Smooth muscle cell (in vitro differentiated cells): ENCODE measurements around the gene THBS2. TPM values are rescaled to one million over a fixed set of nuclear protein-coding genes. Genes with fewer than 3 reads are reported as not detected.
A peak's percentile ranks its signal among the peaks of the same experiment; 100 is the strongest.

Experiments
- DNase-seq: peaks from one replicate; lab custom pipeline; 2025; ENCODE audit not compliant: unreplicated experiment; lab: John Stamatoyannopoulos, UW
- H2AFZ ChIP-seq: fragments of 200-600 bp; sonication (generic); 2 replicates; pipeline ENCODE4 v1.6.0; 2016; ENCODE audit warnings: antibody characterized with exemption, low read depth, mild to moderate bottlenecking
- H3F3A ChIP-seq: fragments of 200-600 bp; sonication (generic); 2 replicates; pipeline ENCODE4 v1.6.0; 2017; ENCODE audit warnings: antibody characterized with exemption, low read depth
- H3K27ac ChIP-seq: fragments of 200-600 bp; sonication (generic); 2 replicates; pipeline ENCODE4 v1.5.1; 2016; ENCODE audit warnings: low read depth, mild to moderate bottlenecking
- H3K27me3 ChIP-seq: fragments of 200-600 bp; sonication (generic); 2 replicates; pipeline ENCODE4 v1.6.1; 2016; ENCODE audit warnings: low read depth, mild to moderate bottlenecking
- H3K36me3 ChIP-seq: fragments of 200-600 bp; sonication (generic); 2 replicates; pipeline ENCODE4 v1.5.1; 2016; ENCODE audit warnings: low read depth
- H3K4me1 ChIP-seq: fragments of 200-600 bp; sonication (generic); 2 replicates; pipeline ENCODE4 v1.5.1; 2016; ENCODE audit warnings: low read depth
- H3K4me2 ChIP-seq: fragments of 200-600 bp; sonication (generic); 2 replicates; pipeline ENCODE4 v1.6.0; 2016; ENCODE audit warnings: mild to moderate bottlenecking
- H3K4me3 ChIP-seq: fragments of 200-600 bp; sonication (generic); 2 replicates; pipeline ENCODE4 v1.5.1; 2016; ENCODE audit warnings: mild to moderate bottlenecking
- H3K79me2 ChIP-seq: fragments of 200-600 bp; sonication (generic); 2 replicates; pipeline ENCODE4 v1.6.0; 2016; ENCODE audit warnings: low read depth, mild to moderate bottlenecking
- H3K9ac ChIP-seq: fragments of 200-600 bp; sonication (generic); 2 replicates; pipeline ENCODE4 v1.6.0; 2016; ENCODE audit warnings: low read depth
- H3K9me3 ChIP-seq: fragments of 200-600 bp; sonication (generic); replicated peaks from 2 replicates; pipeline ENCODE4 v1.5.1; 2016; ENCODE audit warnings: low read depth
- H4K20me1 ChIP-seq: fragments of 200-600 bp; sonication (generic); 2 replicates; pipeline ENCODE4 v1.6.0; 2016; ENCODE audit warnings: low read depth
- CTCF ChIP-seq: fragments of 200-600 bp; sonication (generic); IDR thresholded peaks from 2 replicates; pipeline ENCODE4 v1.5.1; 2017; ENCODE audit warnings: borderline replicate concordance, mild to moderate bottlenecking, antibody characterized with exemption; ENCODE audit not compliant: insufficient read depth, poor library complexity, severe bottlenecking
- WGBS: methylation state at CpG from one replicate; pipeline ENCODE4 v1.1.7; 2016; ENCODE audit warnings: low lambda C conversion rate; 5-methylcytosine and 5-hydroxymethylcytosine counted together
- polyA plus RNA-seq: library from polyadenylated mRNA; unstranded; fragments of >200 nt; fragmentation: Nextera tagmentation; extraction: Ambion mirVana; gene quantifications from 2 replicates; pipeline ENCODE4 v1.2.1, GENCODE V29; 2016
- total RNA-seq: library from RNA; depleted of rRNA; stranded (reverse); fragments of >200 nt; gene quantifications from 2 replicates; pipeline ENCODE4 v1.2.3, GENCODE V29; 2014

Gene THBS2
- total and polyA plus RNA-seq, 2 experiments from 2014 or later, result 10.1 to 13.9 TPM

GRCh38 chr6:169170583-169170955 is 83.1 kb downstream of the THBS2 start:
- 90% methylated on average over 11 of the region's 11 CpGs for WGBS
- H3K36me3 ChIP-seq, result no peaks in the 10 kb centered on the region
- TF ChIP-seq CTCF, result no peak
- DNase-seq, result no peak
- H3K27ac ChIP-seq, result no peak overlapping the region
- H3K4me3 ChIP-seq, result no peak overlapping the region
- no peaks in the 10 kb centered on the region for H3K27me3 ChIP-seq
- no peak overlapping the region for H2AFZ ChIP-seq
- no peaks in the 10 kb centered on the region for H3K9me3 ChIP-seq
- H3K4me1 ChIP-seq, result peaks cover 3% of the 10 kb centered on the region
- no peak overlapping the region for H3K4me2 ChIP-seq
- no peak overlapping the region for H3K9ac ChIP-seq
- peaks cover 3% of the 10 kb centered on the region for H3F3A ChIP-seq
- no peaks in the 10 kb centered on the region for H4K20me1 ChIP-seq
- no peaks in the 10 kb centered on the region for H3K79me2 ChIP-seq

GRCh38 chr6:169169941-169170582 is 83.6 kb downstream of the THBS2 start:
- Histone ChIP-seq H3K4me2 (no peak overlapping the region), H3K79me2 (no peaks in the 10 kb centered on the region), H4K20me1 (no peaks in the 10 kb centered on the region), H3K9ac (no peak overlapping the region), H2AFZ (no peak overlapping the region), H3K27ac (no peak overlapping the region), H3K36me3 (no peaks in the 10 kb centered on the region), H3K27me3 (no peaks in the 10 kb centered on the region), H3F3A (peaks cover 3% of the 10 kb centered on the region), H3K4me1 (peaks cover 3% of the 10 kb centered on the region), H3K9me3 (no peaks in the 10 kb centered on the region), H3K4me3 (no peak overlapping the region)
- DNase-seq, result no peak
- WGBS, result 91% methylated on average over 15 of the region's 16 CpGs
- TF ChIP-seq CTCF, result no peak

GRCh38 chr6:169169375-169169774 is 84.3 kb downstream of the THBS2 start:
- Histone ChIP-seq H3K79me2 (no peaks in the 10 kb centered on the region), H3K9ac (no peak overlapping the region), H3K36me3 (no peaks in the 10 kb centered on the region), H3K27me3 (no peaks in the 10 kb centered on the region), H4K20me1 (no peaks in the 10 kb centered on the region), H2AFZ (no peak overlapping the region), H3K9me3 (no peaks in the 10 kb centered on the region), H3K4me1 (peaks cover 3% of the 10 kb centered on the region), H3F3A (peaks cover 3% of the 10 kb centered on the region), H3K27ac (peak overlapping the region; percentile 98), H3K4me3 (no peak overlapping the region), H3K4me2 (no peak overlapping the region)
- DNase-seq, result no peak
- WGBS, result 94% methylated on average over 15 of the region's 17 CpGs
- TF ChIP-seq CTCF, result no peak

GRCh38 chr6:169168706-169169105 is 84.9 kb downstream of the THBS2 start:
- H2AFZ ChIP-seq, result peak overlapping the region; percentile 65
- no peak for TF ChIP-seq CTCF
- no peaks in the 10 kb centered on the region for H3K79me2 ChIP-seq
- peak overlapping the region; percentile 74 for H3K9ac ChIP-seq
- H3K9me3 ChIP-seq, result no peaks in the 10 kb centered on the region
- peak overlapping the region; percentile 98 for H3K27ac ChIP-seq
- peak overlapping the region; percentile 57 for H3K4me2 ChIP-seq
- no peaks in the 10 kb centered on the region for H3K27me3 ChIP-seq
- peaks cover 3% of the 10 kb centered on the region for H3K4me1 ChIP-seq
- 83% methylated on average over 16 of the region's 16 CpGs for WGBS
- no peak overlapping the region for H3K4me3 ChIP-seq
- DNase-seq, result no peak
- no peaks in the 10 kb centered on the region for H4K20me1 ChIP-seq
- no peaks in the 10 kb centered on the region for H3K36me3 ChIP-seq
- H3F3A ChIP-seq, result peaks cover 3% of the 10 kb centered on the region
